Putamen (tissue), 1 donor: ENCODE data around the gene ZFYVE28.
A peak's percentile ranks its signal among the peaks of the same experiment; 100 is the strongest.

Experiments
- DNase-seq: peaks from one replicate; pipeline ENCODE4 v3.0.0-alpha.2; 2016; ENCODE audit warnings: low spot score

The ZFYVE28 gene

DNA sequence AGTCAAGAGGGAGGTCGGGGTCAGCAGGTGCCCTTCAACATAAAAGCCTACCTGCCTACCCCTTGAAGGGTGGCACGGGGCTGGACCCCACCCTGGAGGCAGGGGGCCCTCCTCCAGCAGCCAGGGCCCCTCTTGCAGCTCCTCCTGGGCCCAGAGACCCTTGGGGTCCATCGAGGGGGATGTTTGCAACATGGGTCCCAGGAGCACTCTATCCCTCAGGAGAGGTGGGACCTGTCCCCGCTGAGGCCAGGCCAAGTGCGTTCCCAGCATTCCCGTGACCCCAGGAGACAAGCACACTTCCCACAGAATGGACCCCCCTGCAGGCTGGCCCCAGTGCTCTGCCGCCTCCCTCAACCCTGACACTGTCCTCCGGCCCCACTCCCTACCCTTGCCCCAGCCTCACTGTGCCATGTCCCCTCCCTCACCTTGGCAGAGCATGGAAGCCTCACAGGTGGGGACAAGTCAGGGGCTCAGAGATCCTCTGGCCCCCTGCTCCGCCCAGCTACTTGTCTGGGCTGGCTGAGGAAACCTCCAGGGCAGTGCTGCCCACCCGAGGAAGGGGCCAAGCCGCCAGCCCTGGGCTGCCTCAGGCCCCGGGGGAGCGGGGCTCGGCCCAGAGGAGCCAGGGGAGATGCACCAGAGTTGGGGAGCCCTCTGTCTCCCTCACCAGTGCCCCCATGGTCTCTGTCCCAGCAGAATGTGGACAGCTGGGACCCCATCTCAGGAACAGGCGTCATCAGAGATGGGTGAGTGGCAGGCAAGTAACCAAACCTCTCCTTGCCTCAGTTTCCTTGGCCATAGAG lies 158.7 kb downstream of the ZFYVE28 start:
- DNase-seq, result no peak

- no peak for DNase-seq
Observed at GRCh38 chr4:2259036-2259540, 159.4 kb downstream of the ZFYVE28 start.

DNA sequence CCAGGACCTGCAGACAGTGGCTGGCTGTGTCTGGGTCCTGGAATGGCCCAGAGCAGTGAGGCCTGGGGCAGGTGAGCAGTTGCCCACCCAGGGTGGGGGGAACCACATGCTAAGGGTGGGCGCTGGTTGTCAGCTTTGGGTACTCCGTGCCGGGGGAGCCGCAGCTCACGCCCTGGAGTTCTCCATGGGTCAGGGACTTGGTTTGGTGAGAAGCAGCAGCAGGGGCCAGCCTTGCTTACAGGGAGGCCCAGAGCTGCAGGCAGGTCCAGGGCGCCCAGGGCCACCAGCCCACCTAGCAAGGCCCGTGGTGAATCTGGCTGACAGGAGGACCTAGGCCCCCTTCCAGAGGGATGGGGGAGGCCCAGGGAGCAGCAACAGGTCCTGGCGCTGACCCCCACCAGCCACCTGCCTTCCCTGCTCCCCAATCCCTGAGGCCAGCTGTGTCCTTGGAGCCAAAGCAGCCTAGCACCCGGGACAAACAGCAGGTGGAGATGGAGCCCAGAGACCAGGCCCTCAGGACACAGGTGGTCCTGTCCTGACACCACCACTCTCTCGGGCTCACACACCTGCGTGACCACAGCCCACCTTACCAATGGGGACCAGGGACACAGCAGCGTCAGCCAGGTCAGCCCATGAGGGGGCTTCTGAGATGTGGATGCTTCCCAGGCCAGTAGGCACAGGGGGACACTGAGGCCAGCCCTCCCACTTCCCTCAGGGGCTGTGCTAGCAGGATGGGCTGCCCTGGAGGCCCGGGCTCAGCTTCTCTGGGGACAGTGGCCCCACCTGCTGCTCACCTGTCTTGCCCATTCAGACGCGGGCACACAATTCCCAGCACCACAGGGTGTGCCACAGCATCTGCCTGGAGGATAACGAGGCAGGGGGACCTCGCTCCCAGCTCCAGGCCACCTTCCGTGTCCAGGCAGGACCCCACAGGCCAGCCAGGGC lies 160.1 kb downstream of the ZFYVE28 start:
- DNase-seq, result no peak

DNA sequence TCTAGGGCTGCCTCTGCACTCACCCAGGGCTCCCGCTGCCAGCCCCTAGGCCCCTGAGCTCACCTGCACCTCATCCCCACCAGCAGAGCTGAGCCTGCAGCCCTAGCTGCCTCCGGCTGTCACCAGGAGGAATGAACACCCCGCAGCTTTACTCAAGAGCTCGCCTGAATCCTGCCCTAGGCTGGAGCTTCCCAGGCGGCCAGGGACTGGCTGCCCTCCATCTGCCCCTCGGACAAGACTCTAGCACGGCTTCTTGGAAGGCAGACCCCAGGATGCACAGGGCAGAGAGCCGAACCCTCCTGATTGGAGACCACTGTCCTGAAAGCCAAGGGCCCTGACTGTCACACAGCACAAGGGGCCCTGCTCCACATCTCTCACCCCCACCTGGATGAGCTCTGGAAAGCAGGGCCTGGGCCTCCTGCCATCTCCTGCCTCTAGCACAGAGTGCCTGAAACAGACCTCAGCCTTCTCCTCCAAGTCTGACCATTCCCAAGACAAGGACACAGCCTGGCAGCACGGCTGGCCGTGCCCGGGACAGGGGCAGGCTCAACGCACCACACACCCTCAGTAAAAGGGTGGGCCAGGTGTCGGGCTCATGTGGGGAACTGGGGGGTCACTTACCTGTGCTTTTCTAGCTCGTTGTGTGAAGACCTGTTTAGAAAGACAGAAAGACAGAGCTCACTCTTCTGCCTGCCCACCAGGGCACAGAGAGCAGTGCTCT lies 160.9 kb downstream of the ZFYVE28 start:
- no peak for DNase-seq

DNA sequence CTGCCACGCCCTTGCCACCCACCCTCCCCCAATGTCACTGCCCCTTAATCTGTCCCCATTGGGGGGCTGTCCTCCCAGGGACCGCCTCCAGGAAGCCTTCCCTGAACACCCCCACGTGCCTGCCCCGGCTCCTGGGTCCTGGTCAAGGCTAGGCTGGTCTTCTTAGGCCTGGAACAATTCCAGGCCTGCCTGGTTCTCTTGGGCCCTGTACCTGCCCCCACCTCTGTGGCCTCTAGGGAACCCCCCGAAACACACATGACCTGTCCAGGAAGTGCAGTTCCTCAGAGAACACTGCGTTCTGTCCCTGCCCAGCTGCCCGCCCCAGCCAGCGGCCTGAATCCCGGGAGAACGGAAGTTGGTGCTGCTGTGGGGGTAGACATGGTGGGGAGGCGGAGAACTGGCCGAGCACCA lies 161.7 kb downstream of the ZFYVE28 start:
- no peak for DNase-seq

GRCh38 chr4:2256156-2256731 lies 162.2 kb downstream of the ZFYVE28 start:
- no peak for DNase-seq

GRCh38 chr4:2255501-2256155 lies 162.8 kb downstream of the ZFYVE28 start:
- DNase-seq, result peak; percentile 66

- DNase-seq, result no peak
Observed at GRCh38 chr4:2254665-2255500, 163.6 kb downstream of the ZFYVE28 start.

DNA sequence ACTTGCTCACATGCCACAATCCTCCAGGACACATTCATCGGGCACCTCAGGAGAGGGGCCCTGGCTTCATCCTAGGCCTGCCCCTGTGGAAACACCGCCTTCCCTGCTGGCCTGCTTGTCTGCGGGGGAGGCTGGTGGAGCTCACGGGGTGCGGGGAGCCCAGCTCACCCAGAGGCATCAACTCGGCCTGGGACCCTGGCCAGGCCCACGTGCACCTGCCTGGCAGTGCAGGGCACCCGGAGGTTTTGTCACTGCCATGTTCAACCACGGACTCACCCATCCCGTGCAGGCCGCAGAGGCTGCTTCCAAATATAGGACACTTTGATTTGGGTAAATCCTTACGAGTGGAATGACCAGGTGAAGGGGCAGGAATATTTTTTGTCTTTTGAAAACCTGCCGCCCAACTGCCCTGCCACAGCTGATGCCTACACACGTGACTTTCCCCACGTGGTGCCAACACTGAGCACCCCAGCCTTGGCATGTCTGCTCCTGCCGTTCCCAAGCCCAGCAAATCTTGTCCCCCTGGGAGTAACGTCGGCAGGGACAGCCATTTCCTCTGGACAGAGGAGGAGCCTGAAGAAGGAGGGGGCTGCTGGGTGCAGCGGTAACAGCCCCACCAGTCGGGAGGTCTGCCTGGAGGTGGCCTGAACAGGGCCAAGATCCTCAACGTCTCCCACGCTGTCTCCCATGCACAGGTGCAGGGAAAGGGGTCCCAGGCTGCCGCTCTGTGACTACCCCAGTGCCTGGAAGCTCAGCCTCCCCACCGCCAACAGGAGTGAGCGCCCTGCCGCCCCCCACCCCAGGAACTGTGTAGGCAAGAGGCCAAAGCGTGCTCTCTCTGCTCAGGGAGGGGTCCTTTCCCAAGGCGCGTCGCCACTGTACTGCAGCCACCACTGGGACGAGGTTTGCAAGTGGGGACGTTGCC lies 165.0 kb downstream of the ZFYVE28 start:
- DNase-seq, result no peak

GRCh38 chr4:2252530-2253091 lies 165.8 kb downstream of the ZFYVE28 start:
- no peak for DNase-seq

- no peak for DNase-seq
Observed at GRCh38 chr4:2251795-2252529, 166.5 kb downstream of the ZFYVE28 start.

GRCh38 chr4:2251073-2251794 lies 167.2 kb downstream of the ZFYVE28 start:
- no peak for DNase-seq

DNA sequence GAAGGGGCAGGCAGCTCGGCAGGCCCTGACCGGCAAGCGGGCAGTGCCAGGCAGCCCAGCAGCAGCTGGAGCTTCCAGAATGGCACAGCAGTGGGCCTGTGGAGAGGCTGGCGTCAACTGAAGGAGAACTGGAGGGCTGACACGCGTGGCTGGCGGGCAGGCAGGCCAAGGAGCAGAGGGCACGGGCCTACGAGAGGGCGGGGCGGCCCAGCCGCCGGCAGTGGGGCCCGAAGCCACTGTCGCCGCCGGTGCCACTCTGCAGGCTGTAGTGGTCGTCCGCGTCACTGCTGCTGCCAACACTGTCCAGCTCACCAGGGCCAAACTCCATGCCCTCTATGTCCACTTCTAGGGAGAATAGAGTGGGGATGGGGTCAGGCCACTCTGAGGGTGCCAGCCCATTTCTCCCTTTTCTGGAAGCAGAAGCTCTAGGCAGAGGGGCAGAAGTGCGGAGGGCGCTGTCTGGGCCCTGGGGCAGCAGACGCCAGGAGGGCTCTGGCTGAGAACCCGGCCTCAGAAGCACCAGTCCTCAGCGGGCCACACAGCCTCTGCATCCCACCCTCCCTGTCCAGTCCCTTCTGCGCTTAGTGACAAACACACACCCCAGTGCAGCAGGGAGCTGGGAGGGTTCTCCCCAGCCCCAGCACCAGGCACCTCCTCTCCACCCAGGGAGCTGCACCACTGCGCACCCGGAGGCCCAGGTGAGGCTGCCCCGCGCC lies 167.9 kb downstream of the ZFYVE28 start:
- no peak for DNase-seq

DNA sequence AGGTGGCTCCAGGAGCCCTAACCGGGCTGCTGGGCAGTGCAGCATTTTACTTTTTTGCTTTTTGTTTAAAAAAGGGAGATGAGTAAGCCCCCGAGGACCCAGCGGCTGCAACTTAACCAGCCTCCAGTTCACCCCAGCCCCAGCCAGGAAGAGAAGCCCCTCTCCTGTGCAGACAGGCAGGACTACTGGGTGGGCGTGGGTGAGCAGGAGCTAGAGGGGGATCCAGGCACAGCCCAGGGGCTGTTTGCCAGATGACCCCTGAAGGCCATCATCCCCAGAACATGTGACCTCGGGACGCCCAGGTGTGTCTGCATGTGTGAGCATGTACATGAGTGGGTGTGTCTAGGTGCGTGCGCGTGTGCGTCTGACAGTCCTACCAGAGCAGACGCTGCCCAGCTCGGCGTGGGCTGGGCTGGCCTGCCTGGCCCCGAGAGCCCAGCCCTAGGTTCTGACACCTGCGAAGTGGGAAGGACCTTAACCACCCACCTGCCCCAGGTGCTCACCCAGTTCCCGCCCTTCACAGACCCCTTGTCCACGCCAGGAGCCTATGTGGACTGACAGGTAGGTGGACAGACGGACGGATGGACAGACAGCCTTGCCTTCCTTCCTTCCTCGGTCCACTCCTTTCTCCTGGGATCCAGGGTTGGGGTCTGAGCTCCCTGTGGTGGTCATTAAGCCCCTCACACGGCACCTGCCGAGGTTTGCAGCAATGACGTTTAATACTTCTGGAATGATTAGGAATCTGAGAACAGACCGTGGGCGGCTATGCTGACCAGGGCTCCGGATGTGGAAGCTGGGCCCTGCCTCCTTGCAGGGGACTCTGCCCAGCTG lies 168.7 kb downstream of the ZFYVE28 start:
- no peak for DNase-seq

DNA sequence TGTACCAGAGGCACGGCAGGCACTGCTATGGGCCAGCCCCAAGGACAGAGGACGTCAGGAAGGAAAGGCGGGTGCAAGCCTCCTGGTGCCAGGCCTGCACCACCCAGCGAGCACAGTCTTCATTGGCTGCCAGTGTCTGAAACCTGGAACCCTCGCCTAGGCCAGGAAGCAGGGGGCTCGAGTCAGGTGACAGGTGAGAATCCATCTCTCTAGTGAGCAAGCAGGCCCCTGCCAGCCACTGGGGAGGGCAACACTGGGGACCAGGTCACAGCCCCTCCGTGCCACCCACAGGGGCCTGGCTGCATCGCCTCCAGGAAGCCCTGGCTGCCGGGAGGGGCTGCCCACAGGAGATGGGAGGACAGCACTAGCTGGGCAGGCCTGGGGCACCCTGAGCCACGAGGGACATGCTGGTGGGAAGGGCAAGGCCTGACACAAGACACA lies 169.6 kb downstream of the ZFYVE28 start:
- no peak for DNase-seq
